ENCODE results near the gene MXD4.

DNA sequence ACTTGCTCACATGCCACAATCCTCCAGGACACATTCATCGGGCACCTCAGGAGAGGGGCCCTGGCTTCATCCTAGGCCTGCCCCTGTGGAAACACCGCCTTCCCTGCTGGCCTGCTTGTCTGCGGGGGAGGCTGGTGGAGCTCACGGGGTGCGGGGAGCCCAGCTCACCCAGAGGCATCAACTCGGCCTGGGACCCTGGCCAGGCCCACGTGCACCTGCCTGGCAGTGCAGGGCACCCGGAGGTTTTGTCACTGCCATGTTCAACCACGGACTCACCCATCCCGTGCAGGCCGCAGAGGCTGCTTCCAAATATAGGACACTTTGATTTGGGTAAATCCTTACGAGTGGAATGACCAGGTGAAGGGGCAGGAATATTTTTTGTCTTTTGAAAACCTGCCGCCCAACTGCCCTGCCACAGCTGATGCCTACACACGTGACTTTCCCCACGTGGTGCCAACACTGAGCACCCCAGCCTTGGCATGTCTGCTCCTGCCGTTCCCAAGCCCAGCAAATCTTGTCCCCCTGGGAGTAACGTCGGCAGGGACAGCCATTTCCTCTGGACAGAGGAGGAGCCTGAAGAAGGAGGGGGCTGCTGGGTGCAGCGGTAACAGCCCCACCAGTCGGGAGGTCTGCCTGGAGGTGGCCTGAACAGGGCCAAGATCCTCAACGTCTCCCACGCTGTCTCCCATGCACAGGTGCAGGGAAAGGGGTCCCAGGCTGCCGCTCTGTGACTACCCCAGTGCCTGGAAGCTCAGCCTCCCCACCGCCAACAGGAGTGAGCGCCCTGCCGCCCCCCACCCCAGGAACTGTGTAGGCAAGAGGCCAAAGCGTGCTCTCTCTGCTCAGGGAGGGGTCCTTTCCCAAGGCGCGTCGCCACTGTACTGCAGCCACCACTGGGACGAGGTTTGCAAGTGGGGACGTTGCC is 8.5 kb downstream of the MXD4 start:
- no peak for TF ChIP-seq EZH2 (IDR thresholded peaks at IDR 0.05; ENCODE audit: insufficient read depth, poor library complexity, severe bottlenecking)
- TF ChIP-seq EZH2phosphoT487 (IDR thresholded peaks at IDR 0.05; ENCODE audit: insufficient read depth, low read depth), result no peak
